ENCODE data around the gene ZNF625.
A peak's percentile ranks its signal among the peaks of the same experiment; 100 is the strongest.

ZNF625 gene

GRCh38 chr19:12156223-12157058 lies at the start of gene ZNF625:
Gene ZNF625, minus strand, starts transcription at chr19:12156734. Its CDS starts 176 bp downstream, at chr19:12156558.
- TF ChIP-seq CTCF (IDR thresholded peaks at IDR 0.05; ENCODE audit: insufficient read depth, low read depth, low read length, missing control alignments) = no peak
- DNase-seq (ENCODE audit: low read depth) = peak; percentile 87
- H3K4me3 ChIP-seq (ENCODE audit: low read depth, low read length) = peak within 1 kb of the TSS; percentile 95

DNA sequence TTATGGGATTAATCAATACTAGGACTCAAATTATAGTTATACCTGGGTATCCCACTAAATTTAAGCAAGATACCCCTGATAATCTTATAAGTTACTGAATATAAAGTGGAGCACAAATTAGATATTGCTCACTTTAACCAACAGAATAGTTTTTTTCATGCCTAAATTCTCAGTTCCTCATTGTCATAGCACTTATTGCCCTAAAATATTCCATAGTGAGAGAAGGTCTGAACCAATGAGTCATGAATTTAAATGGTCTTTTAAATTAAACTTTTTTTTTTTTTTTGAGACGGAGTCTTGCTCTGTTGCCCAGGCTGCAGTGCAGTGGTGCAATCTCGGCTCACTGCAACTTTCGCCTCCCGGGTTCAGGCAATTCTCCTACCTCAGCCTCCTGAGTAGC lies 48.8 kb upstream of the ZNF625 start:
- H3K4me3 ChIP-seq (ENCODE audit: low read depth, low read length) = no peak overlapping the region
- no peak for DNase-seq (ENCODE audit: low read depth)
- TF ChIP-seq CTCF (IDR thresholded peaks at IDR 0.05; ENCODE audit: insufficient read depth, low read depth, low read length, missing control alignments) = no peak

GRCh38 chr19:12202250-12202649 lies 45.7 kb upstream of the ZNF625 start:
- TF ChIP-seq CTCF (IDR thresholded peaks at IDR 0.05; ENCODE audit: insufficient read depth, low read depth, low read length, missing control alignments) = peak; percentile 17
- H3K4me3 ChIP-seq (ENCODE audit: low read depth, low read length) = no peak overlapping the region
- DNase-seq (ENCODE audit: low read depth) = no peak

DNA sequence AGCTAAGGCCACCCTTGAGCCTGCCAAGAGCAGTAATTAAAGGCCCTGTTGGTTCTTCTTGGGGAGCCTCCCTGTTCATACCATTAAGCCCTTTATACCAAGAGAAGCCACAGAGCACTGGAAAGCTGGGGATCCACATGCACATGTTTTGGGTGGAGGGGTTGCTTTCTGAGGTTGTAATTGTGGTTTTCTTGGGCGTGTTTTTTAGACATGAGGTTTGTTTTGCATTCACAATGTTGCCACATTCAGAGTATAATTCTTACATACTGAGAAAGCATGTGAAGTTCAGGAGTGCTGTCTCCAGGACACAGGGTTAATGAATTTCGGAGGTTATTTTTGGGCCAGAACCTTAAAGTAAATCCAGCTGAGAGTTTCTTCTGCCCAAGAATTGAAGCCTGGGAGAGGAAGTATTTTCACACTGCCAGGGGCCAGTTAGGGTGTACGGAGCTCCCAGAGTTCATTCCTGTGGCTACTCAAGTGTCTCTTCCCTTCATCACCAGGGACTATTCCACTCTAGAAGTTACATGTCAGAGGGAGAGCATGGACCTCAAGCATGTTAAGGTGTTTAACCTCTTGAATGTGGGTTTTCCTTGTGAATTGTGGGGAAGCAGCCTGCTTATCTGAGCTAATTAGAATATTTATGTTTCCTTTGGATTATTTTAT lies 43.4 kb upstream of the ZNF625 start:
- no peak for DNase-seq (ENCODE audit: low read depth)
- no peak overlapping the region for H3K4me3 ChIP-seq (ENCODE audit: low read depth, low read length)
- TF ChIP-seq CTCF (IDR thresholded peaks at IDR 0.05; ENCODE audit: insufficient read depth, low read depth, low read length, missing control alignments) = no peak

DNA sequence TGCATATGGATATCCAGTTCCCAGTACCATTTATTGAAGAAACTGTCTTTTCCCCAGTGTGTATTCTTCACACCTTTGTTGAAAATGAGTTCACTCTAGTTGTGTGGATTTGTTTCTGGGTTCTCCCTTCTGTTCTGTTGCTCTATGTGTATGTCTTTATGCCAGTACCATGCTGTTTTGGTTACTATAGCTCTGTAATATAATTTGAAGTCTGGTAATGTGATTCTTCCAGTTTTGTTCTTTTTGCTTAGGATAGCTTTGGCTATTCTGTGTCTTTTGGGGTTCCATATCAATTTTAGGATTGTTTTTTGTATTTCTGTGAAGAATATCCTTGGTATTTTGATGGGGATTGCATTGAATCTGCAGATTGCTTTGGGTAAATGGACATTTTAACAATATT lies 41.6 kb upstream of the ZNF625 start:
- H3K4me3 ChIP-seq (ENCODE audit: low read depth, low read length) = no peak overlapping the region
- no peak for TF ChIP-seq CTCF (IDR thresholded peaks at IDR 0.05; ENCODE audit: insufficient read depth, low read depth, low read length, missing control alignments)

GRCh38 chr19:12194827-12195731 lies 38.5 kb upstream of the ZNF625 start:
- TF ChIP-seq CTCF (IDR thresholded peaks at IDR 0.05; ENCODE audit: insufficient read depth, low read depth, low read length, missing control alignments) = no peak
- no peak for DNase-seq (ENCODE audit: low read depth)
- no peak overlapping the region for H3K4me3 ChIP-seq (ENCODE audit: low read depth, low read length)

More for the DNA sequence above, 41.6 kb upstream of the ZNF625 start:
- DNase-seq (ENCODE audit: low read depth) = no peak

Measured in GM12865 (cell line).